ENCODE measurements around the gene SCEL. TPM values are rescaled to one million over a fixed set of nuclear protein-coding genes. Genes with fewer than 3 reads are reported as not detected.

Gene SCEL
- total RNA-seq, 1 donor from 2014 or later: not detected

DNA sequence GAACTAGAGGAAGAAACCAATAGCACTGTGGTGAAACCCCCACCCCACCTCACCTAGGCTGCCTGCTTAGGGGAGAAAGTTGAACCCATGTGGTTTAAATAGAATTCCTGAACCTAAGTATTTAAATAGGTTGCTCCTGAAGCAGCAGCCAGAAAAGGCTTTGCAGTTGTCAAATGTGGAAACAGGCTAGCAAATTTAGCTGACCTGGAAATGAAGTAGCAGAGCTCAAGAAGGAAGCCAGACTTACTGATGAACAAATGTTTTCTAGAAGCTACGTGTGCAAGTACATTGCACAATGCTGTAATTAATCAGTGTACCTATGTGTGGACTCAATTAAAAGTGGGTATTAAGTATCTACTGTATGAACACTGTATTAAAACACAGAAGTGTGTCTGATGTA is 61.3 kb downstream of the SCEL start:
- no peak overlapping the region for H3K4me3 Mint-ChIP-seq (ENCODE audit: low read depth)
- TF ChIP-seq, protein P1, sequence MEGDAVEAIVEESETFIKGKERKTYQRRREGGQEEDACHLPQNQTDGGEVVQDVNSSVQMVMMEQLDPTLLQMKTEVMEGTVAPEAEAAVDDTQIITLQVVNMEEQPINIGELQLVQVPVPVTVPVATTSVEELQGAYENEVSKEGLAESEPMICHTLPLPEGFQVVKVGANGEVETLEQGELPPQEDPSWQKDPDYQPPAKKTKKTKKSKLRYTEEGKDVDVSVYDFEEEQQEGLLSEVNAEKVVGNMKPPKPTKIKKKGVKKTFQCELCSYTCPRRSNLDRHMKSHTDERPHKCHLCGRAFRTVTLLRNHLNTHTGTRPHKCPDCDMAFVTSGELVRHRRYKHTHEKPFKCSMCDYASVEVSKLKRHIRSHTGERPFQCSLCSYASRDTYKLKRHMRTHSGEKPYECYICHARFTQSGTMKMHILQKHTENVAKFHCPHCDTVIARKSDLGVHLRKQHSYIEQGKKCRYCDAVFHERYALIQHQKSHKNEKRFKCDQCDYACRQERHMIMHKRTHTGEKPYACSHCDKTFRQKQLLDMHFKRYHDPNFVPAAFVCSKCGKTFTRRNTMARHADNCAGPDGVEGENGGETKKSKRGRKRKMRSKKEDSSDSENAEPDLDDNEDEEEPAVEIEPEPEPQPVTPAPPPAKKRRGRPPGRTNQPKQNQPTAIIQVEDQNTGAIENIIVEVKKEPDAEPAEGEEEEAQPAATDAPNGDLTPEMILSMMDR (IDR thresholded peaks at IDR 0.05; ENCODE audit: unreplicated experiment): no peak
- H3K9me3 Mint-ChIP-seq (ENCODE audit: low read depth): no peaks in the 10 kb centered on the region
- no peaks in the 10 kb centered on the region for H3K4me1 Mint-ChIP-seq (ENCODE audit: low read depth)
- no peak for DNase-seq (ENCODE audit: low spot score, unreplicated experiment)
- H3K27ac Mint-ChIP-seq: no peak overlapping the region
- peaks cover 3% of the 10 kb centered on the region for H3K27me3 Mint-ChIP-seq
- no peaks in the 10 kb centered on the region for H3K36me3 Mint-ChIP-seq (ENCODE audit: insufficient read depth)

DNA sequence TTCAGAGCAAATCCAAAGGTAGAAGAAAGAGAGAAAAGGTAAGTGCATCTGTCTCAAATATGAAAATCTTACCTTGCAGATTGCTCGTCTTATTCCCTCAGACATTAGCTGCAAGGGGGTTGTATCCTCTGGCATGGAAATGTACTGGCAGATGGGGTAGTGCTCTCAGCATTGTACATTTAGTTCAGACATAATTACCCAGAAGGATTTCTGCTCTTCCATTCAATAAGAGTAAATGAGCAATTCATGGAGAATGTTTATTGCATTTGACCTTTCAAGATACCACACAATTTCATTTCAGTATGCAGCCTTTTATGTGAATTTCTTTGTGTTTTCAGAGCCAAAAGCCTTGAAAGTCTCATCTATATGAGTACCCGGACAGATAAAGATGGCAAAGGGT is 63.8 kb downstream of the SCEL start:
- DNase-seq (ENCODE audit: low spot score, unreplicated experiment): no peak
- H3K27ac Mint-ChIP-seq: no peak overlapping the region
- no peaks in the 10 kb centered on the region for H3K36me3 Mint-ChIP-seq (ENCODE audit: insufficient read depth)
- TF ChIP-seq, protein P1 (IDR thresholded peaks at IDR 0.05; ENCODE audit: unreplicated experiment): no peak
- H3K4me3 Mint-ChIP-seq (ENCODE audit: low read depth): no peak overlapping the region
- H3K4me1 Mint-ChIP-seq (ENCODE audit: low read depth): no peaks in the 10 kb centered on the region
- no peaks in the 10 kb centered on the region for H3K9me3 Mint-ChIP-seq (ENCODE audit: low read depth)
- H3K27me3 Mint-ChIP-seq: peaks cover 3% of the 10 kb centered on the region

DNA sequence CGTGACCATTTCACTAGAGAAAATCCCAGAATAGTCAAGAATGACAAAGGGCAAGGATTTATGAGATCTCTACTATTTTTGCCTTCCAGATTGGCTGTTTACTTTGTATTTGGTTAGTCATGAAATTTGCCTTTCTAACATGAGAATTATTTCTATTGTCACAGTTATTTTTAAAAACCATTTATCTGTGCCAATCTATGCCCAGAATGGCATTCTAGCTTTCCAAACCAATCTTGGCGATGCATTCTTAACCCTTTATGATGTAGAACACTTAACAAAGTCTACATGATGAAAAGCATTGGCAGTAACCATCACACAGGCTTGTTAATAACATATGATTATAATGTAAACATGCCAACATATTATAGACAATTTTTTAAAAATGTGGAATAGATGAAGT is 65.2 kb downstream of the SCEL start:
- Mint-ChIP-seq H3K4me1 (ENCODE audit: low read depth) (no peaks in the 10 kb centered on the region), H3K27ac (no peak overlapping the region), H3K27me3 (no peaks in the 10 kb centered on the region), H3K36me3 (ENCODE audit: insufficient read depth) (no peaks in the 10 kb centered on the region), H3K9me3 (ENCODE audit: low read depth) (no peaks in the 10 kb centered on the region), H3K4me3 (ENCODE audit: low read depth) (no peak overlapping the region)
- TF ChIP-seq, protein P1 (IDR thresholded peaks at IDR 0.05; ENCODE audit: unreplicated experiment): no peak
- DNase-seq (ENCODE audit: low spot score, unreplicated experiment): no peak

DNA sequence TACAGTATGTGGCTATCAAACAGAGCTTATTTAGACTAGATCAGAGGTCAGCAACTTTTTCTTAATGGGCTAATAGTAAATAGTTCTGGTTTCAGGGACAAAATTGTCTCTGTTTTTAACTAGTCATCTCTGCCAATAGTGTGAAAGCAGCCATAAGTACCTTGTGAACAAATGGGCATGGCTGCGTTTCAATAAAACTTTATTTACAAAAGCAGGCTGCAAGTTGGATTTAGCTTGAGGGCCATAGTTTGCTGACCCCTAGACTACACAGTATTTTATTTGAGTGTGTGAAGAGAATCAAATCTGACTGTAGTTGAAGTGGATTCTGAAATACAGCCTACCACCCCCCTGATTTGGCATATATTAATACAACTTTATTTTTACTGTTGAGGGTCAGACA is 75.6 kb downstream of the SCEL start:
- Mint-ChIP-seq H3K9me3 (ENCODE audit: low read depth) (no peaks in the 10 kb centered on the region), H3K27ac (no peak overlapping the region), H3K4me1 (ENCODE audit: low read depth) (no peaks in the 10 kb centered on the region), H3K27me3 (no peaks in the 10 kb centered on the region), H3K36me3 (ENCODE audit: insufficient read depth) (no peaks in the 10 kb centered on the region), H3K4me3 (ENCODE audit: low read depth) (no peak overlapping the region)
- DNase-seq (ENCODE audit: low spot score, unreplicated experiment): no peak
- TF ChIP-seq, protein P1 (IDR thresholded peaks at IDR 0.05; ENCODE audit: unreplicated experiment): no peak

DNA sequence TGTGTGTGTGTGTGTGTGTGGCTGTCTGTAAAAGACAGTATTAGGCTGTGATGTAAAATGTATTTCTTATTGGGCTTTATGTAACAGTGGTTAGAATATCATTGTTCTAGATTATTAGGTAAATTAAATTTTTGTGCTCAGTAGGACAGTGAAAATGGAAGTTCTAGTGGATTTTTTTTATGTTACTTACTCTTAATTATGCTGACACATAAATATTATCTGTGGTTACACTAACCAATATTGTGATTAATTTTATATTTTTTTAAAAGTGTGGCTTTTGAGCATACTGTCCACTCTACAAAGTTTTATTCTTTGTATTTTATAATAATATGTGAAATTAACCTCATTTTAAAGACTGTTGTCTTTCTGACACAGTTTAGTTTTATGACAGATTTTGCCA is 80.5 kb downstream of the SCEL start:
- Mint-ChIP-seq H3K4me1 (ENCODE audit: low read depth) (no peaks in the 10 kb centered on the region), H3K27me3 (peaks cover 2% of the 10 kb centered on the region), H3K27ac (no peak overlapping the region), H3K9me3 (ENCODE audit: low read depth) (no peaks in the 10 kb centered on the region), H3K36me3 (ENCODE audit: insufficient read depth) (no peaks in the 10 kb centered on the region), H3K4me3 (ENCODE audit: low read depth) (no peak overlapping the region)
- TF ChIP-seq, protein P1 (IDR thresholded peaks at IDR 0.05; ENCODE audit: unreplicated experiment): no peak
- DNase-seq (ENCODE audit: low spot score, unreplicated experiment): no peak
